Measurements from ENCODE around the gene TBL1X. TPM values are rescaled to one million over a fixed set of nuclear protein-coding genes. Genes with fewer than 3 reads are reported as not detected.

TBL1X gene
- total and polyA plus RNA-seq, 2 experiments from 2014 or later = 8.7 to 26.9 TPM

DNA sequence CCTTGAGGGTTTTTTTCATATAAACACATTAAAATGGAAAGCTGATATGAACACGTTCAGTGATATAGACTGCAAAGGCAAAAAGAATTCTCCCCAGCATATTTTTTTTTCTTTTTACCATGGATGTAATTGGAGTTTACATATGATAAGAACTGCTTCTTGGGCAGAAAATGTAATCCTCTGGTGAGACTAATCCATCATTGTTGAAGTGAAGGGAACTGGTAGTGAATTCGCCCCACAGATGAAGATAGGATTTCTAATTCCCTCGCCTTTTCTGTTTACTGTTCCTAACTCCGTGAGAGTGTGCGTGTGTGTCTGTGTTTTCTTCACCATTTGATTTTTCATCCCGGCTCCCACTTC is 211.9 kb downstream of the TBL1X start:
- Histone ChIP-seq H3K27ac (ENCODE audit: low read depth) (no peak overlapping the region), H3K79me2 (replicated peaks; ENCODE audit: insufficient read depth) (no peaks in the 10 kb centered on the region), H3K4me3 (no peak overlapping the region), H3K4me2 (no peak overlapping the region), H3K9me2 (ENCODE audit: insufficient read depth) (no peaks in the 10 kb centered on the region), H3K4me1 (ENCODE audit: insufficient read depth) (no peaks in the 10 kb centered on the region), H3K36me3 (ENCODE audit: insufficient read depth) (no peaks in the 10 kb centered on the region), H4K20me1 (replicated peaks; ENCODE audit: insufficient read depth) (no peaks in the 10 kb centered on the region), H2AFZ (no peak overlapping the region), H3K27me3 (ENCODE audit: insufficient read depth) (no peaks in the 10 kb centered on the region), H3F3A (replicated peaks; ENCODE audit: low read depth) (no peaks in the 10 kb centered on the region)
- TF ChIP-seq, protein P1, sequence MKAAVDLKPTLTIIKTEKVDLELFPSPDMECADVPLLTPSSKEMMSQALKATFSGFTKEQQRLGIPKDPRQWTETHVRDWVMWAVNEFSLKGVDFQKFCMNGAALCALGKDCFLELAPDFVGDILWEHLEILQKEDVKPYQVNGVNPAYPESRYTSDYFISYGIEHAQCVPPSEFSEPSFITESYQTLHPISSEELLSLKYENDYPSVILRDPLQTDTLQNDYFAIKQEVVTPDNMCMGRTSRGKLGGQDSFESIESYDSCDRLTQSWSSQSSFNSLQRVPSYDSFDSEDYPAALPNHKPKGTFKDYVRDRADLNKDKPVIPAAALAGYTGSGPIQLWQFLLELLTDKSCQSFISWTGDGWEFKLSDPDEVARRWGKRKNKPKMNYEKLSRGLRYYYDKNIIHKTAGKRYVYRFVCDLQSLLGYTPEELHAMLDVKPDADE (IDR thresholded peaks at IDR 0.05) = no peak
- TF ChIP-seq ZNF114 (CRISPR knock-in tag; IDR thresholded peaks at IDR 0.05) = no peak
- TF ChIP-seq STAT1 (IDR thresholded peaks at IDR 0.05; ENCODE audit: unreplicated experiment) = no peak
- no peak for TF ChIP-seq EZH2phosphoT487 (IDR thresholded peaks at IDR 0.05; ENCODE audit: unreplicated experiment)
- no peak for TF ChIP-seq JUNB (IDR thresholded peaks at IDR 0.05; ENCODE audit: unreplicated experiment)
- no peak for TF ChIP-seq ZNF331 (CRISPR knock-in tag; IDR thresholded peaks at IDR 0.05; ENCODE audit: low read depth)
- TF ChIP-seq, protein P2, sequence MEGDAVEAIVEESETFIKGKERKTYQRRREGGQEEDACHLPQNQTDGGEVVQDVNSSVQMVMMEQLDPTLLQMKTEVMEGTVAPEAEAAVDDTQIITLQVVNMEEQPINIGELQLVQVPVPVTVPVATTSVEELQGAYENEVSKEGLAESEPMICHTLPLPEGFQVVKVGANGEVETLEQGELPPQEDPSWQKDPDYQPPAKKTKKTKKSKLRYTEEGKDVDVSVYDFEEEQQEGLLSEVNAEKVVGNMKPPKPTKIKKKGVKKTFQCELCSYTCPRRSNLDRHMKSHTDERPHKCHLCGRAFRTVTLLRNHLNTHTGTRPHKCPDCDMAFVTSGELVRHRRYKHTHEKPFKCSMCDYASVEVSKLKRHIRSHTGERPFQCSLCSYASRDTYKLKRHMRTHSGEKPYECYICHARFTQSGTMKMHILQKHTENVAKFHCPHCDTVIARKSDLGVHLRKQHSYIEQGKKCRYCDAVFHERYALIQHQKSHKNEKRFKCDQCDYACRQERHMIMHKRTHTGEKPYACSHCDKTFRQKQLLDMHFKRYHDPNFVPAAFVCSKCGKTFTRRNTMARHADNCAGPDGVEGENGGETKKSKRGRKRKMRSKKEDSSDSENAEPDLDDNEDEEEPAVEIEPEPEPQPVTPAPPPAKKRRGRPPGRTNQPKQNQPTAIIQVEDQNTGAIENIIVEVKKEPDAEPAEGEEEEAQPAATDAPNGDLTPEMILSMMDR (conservative IDR thresholded peaks at IDR 0.05; ENCODE audit: low read depth in 2 of 2) = no peak
- TF ChIP-seq, protein P3, sequence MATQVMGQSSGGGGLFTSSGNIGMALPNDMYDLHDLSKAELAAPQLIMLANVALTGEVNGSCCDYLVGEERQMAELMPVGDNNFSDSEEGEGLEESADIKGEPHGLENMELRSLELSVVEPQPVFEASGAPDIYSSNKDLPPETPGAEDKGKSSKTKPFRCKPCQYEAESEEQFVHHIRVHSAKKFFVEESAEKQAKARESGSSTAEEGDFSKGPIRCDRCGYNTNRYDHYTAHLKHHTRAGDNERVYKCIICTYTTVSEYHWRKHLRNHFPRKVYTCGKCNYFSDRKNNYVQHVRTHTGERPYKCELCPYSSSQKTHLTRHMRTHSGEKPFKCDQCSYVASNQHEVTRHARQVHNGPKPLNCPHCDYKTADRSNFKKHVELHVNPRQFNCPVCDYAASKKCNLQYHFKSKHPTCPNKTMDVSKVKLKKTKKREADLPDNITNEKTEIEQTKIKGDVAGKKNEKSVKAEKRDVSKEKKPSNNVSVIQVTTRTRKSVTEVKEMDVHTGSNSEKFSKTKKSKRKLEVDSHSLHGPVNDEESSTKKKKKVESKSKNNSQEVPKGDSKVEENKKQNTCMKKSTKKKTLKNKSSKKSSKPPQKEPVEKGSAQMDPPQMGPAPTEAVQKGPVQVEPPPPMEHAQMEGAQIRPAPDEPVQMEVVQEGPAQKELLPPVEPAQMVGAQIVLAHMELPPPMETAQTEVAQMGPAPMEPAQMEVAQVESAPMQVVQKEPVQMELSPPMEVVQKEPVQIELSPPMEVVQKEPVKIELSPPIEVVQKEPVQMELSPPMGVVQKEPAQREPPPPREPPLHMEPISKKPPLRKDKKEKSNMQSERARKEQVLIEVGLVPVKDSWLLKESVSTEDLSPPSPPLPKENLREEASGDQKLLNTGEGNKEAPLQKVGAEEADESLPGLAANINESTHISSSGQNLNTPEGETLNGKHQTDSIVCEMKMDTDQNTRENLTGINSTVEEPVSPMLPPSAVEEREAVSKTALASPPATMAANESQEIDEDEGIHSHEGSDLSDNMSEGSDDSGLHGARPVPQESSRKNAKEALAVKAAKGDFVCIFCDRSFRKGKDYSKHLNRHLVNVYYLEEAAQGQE (IDR thresholded peaks at IDR 0.05; ENCODE audit: unreplicated experiment) = no peak
- TF ChIP-seq CREB1 (CRISPR knock-in tag; IDR thresholded peaks at IDR 0.05; ENCODE audit: low read depth) = no peak
- TF ChIP-seq POLR2AphosphoS5 (IDR thresholded peaks at IDR 0.05; ENCODE audit: low read depth) = no peak
- TF ChIP-seq EZH2 (IDR thresholded peaks at IDR 0.05; ENCODE audit: low read depth, unreplicated experiment) = no peak
- TF ChIP-seq, protein P4, sequence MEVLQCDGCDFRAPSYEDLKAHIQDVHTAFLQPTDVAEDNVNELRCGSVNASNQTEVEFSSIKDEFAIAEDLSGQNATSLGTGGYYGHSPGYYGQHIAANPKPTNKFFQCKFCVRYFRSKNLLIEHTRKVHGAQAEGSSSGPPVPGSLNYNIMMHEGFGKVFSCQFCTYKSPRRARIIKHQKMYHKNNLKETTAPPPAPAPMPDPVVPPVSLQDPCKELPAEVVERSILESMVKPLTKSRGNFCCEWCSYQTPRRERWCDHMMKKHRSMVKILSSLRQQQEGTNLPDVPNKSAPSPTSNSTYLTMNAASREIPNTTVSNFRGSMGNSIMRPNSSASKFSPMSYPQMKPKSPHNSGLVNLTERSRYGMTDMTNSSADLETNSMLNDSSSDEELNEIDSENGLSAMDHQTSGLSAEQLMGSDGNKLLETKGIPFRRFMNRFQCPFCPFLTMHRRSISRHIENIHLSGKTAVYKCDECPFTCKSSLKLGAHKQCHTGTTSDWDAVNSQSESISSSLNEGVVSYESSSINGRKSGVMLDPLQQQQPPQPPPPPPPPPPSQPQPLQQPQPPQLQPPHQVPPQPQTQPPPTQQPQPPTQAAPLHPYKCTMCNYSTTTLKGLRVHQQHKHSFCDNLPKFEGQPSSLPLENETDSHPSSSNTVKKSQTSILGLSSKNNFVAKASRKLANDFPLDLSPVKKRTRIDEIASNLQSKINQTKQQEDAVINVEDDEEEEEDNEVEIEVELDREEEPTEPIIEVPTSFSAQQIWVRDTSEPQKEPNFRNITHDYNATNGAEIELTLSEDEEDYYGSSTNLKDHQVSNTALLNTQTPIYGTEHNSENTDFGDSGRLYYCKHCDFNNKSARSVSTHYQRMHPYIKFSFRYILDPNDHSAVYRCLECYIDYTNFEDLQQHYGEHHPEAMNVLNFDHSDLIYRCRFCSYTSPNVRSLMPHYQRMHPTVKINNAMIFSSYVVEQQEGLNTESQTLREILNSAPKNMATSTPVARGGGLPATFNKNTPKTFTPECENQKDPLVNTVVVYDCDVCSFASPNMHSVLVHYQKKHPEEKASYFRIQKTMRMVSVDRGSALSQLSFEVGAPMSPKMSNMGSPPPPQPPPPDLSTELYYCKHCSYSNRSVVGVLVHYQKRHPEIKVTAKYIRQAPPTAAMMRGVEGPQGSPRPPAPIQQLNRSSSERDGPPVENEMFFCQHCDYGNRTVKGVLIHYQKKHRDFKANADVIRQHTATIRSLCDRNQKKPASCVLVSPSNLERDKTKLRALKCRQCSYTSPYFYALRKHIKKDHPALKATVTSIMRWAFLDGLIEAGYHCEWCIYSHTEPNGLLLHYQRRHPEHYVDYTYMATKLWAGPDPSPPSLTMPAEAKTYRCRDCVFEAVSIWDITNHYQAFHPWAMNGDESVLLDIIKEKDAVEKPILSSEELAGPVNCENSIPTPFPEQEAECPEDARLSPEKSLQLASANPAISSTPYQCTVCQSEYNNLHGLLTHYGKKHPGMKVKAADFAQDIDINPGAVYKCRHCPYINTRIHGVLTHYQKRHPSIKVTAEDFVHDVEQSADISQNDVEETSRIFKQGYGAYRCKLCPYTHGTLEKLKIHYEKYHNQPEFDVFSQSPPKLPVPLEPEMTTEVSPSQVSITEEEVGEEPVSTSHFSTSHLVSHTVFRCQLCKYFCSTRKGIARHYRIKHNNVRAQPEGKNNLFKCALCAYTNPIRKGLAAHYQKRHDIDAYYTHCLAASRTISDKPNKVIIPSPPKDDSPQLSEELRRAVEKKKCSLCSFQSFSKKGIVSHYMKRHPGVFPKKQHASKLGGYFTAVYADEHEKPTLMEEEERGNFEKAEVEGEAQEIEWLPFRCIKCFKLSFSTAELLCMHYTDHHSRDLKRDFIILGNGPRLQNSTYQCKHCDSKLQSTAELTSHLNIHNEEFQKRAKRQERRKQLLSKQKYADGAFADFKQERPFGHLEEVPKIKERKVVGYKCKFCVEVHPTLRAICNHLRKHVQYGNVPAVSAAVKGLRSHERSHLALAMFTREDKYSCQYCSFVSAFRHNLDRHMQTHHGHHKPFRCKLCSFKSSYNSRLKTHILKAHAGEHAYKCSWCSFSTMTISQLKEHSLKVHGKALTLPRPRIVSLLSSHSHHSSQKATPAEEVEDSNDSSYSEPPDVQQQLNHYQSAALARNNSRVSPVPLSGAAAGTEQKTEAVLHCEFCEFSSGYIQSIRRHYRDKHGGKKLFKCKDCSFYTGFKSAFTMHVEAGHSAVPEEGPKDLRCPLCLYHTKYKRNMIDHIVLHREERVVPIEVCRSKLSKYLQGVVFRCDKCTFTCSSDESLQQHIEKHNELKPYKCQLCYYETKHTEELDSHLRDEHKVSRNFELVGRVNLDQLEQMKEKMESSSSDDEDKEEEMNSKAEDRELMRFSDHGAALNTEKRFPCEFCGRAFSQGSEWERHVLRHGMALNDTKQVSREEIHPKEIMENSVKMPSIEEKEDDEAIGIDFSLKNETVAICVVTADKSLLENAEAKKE (CRISPR knock-in tag; IDR thresholded peaks at IDR 0.05) = no peak
- no peak for TF ChIP-seq NANOG (IDR thresholded peaks at IDR 0.05; ENCODE audit: borderline replicate concordance)
- ATAC-seq (no peak), DNase-seq (ENCODE audit: low spot score) (no peak)
- no peak overlapping the region for H3K4me3 Mint-ChIP-seq
- H3K9me3 Mint-ChIP-seq = no peaks in the 10 kb centered on the region
- peaks cover 2% of the 10 kb centered on the region for H3K4me1 Mint-ChIP-seq
- no peak overlapping the region for H3K27ac Mint-ChIP-seq
- no peaks in the 10 kb centered on the region for H3K27me3 Mint-ChIP-seq (ENCODE audit: insufficient read depth, low read depth, poor library complexity)
- H3K36me3 Mint-ChIP-seq (ENCODE audit: low read depth) = peaks cover 9% of the 10 kb centered on the region; the same call in 2 of the 3 replicates

All from GM23338 (cell line).